A549 treated with RU486 at 1 μM for 4 hours (cell line): Measurements from ENCODE around the gene NCOA6. TPM values are rescaled to one million over a fixed set of nuclear protein-coding genes. Genes with fewer than 3 reads are reported as not detected.

Experiments
- total RNA-seq: library from RNA; stranded (reverse); fragments of 200-300 nt; extraction: Qiagen RNA extraction; gene quantifications from 5 replicates; pipeline ENCODE4 v1.2.3, GENCODE V29; 2022; ENCODE audit warnings: low read depth

NCOA6 gene
- total RNA-seq, result 17.5 to 20.1 TPM (median 19.8 TPM) in 5 replicates

GRCh38 chr20:34825530-34826362, at the start of gene NCOA6:
TSS of gene NCOA6 (minus strand) at chr20:34825651. CDS start at chr20:34782355, 43,296 bp downstream.

GRCh38 chr20:34872622-34873224, 47.3 kb upstream of the NCOA6 start, which contains the start of gene GGT7:
TSS of gene GGT7 (minus strand) at chr20:34872856. CDS start at chr20:34872815, 41 bp downstream.

GRCh38 chr20:34704177-34705007, 121.1 kb downstream of the NCOA6 start, which contains the start of gene TP53INP2:
TSS of gene TP53INP2 (plus strand) at chr20:34704344. CDS start at chr20:34708740, 4,396 bp downstream.

GRCh38 chr20:34676642-34677373, 148.6 kb downstream of the NCOA6 start, which contains the start of gene PIGU:
TSS of gene PIGU (minus strand) at chr20:34677092. CDS start at chr20:34677085, 7 bp downstream.

Other genes starting within 250 kb of the NCOA6 start
- gene PIGU, start 148.6 kb downstream of the NCOA6 start, total RNA-seq, result 22.5 to 31.4 TPM (median 27.6 TPM) in 5 replicates
- 6.5 to 8.7 TPM (median 8.1 TPM) in 5 replicates for gene TP53INP2, start 121.3 kb downstream of the NCOA6 start, total RNA-seq
- gene GGT7, start 47.2 kb upstream of the NCOA6 start, total RNA-seq, result 5.4 to 7.7 TPM (median 6.9 TPM) in 5 replicates
- gene ACSS2, start 51.0 kb upstream of the NCOA6 start, total RNA-seq, result 7.9 to 11.0 TPM (median 8.9 TPM) in 5 replicates
- 51.3 to 63.7 TPM (median 56.5 TPM) in 5 replicates for gene GSS, start 130.2 kb upstream of the NCOA6 start, total RNA-seq
- gene MYH7B, start 130.2 kb upstream of the NCOA6 start, total RNA-seq, result 0.03 to 0.04 TPM in 2 of 5 replicates, not detected in the others